Hepatocyte (in vitro differentiated cells): Measurements from ENCODE around the gene LRRC27. TPM values are rescaled to one million over a fixed set of nuclear protein-coding genes. Genes with fewer than 3 reads are reported as not detected.

ENCODE experiments used
- DNase-seq: peaks from one replicate; pipeline ENCODE4 v3.0.0-alpha.2; 2016; ENCODE audit warnings: low spot score
- H2AFZ ChIP-seq: fragments of 200-600 bp; sonication (generic); 2 replicates; pipeline ENCODE4 v1.6.0; 2016; ENCODE audit warnings: antibody characterized with exemption, mild to moderate bottlenecking
- H3K27ac ChIP-seq: fragments of 200-600 bp; sonication (generic); 2 replicates; pipeline ENCODE4 v1.5.1; 2016; ENCODE audit warnings: mild to moderate bottlenecking
- H3K27me3 ChIP-seq: fragments of 200-600 bp; sonication (generic); 2 replicates; pipeline ENCODE4 v1.6.1; 2016
- H3K36me3 ChIP-seq: fragments of 200-600 bp; sonication (generic); replicated peaks from 2 replicates; pipeline ENCODE4 v1.5.1; 2016; ENCODE audit warnings: low read depth; ENCODE audit not compliant: insufficient read depth
- H3K4me1 ChIP-seq: fragments of 200-600 bp; sonication (generic); 2 replicates; pipeline ENCODE4 v1.5.1; 2016; ENCODE audit warnings: mild to moderate bottlenecking, moderate library complexity; ENCODE audit not compliant: insufficient read depth
- H3K4me2 ChIP-seq: fragments of 200-600 bp; sonication (generic); 2 replicates; pipeline ENCODE4 v1.6.0; 2016
- H3K4me3 ChIP-seq: fragments of 200-600 bp; sonication (generic); 2 replicates; pipeline ENCODE4 v1.5.1; 2016; ENCODE audit warnings: mild to moderate bottlenecking
- H3K79me2 ChIP-seq: fragments of 200-600 bp; sonication (generic); 2 replicates; pipeline ENCODE4 v1.6.0; 2017; ENCODE audit warnings: mild to moderate bottlenecking
- H3K9me2 ChIP-seq: fragments of 200-600 bp; sonication (generic); replicated peaks from 2 replicates; pipeline ENCODE4 v1.6.0; 2017; ENCODE audit warnings: mild to moderate bottlenecking; ENCODE audit not compliant: insufficient read depth
- H3K9me3 ChIP-seq: fragments of 200-600 bp; sonication (generic); 2 replicates; pipeline ENCODE4 v1.5.1; 2016; ENCODE audit warnings: low read depth, mild to moderate bottlenecking
- H4K20me1 ChIP-seq: fragments of 200-600 bp; sonication (generic); 2 replicates; pipeline ENCODE4 v1.6.0; 2016; ENCODE audit warnings: mild to moderate bottlenecking; ENCODE audit not compliant: insufficient read depth, poor library complexity, severe bottlenecking
- CTCF ChIP-seq: fragments of 200-600 bp; sonication (generic); IDR thresholded peaks from 2 replicates; pipeline ENCODE4 v1.5.1; 2016; ENCODE audit warnings: antibody characterized with exemption, mild to moderate bottlenecking; ENCODE audit not compliant: poor library complexity
- EZH2 ChIP-seq: fragments of 200-600 bp; sonication (generic); IDR thresholded peaks from 2 replicates; pipeline ENCODE4 v1.6.1; 2016; ENCODE audit warnings: antibody characterized with exemption, mild to moderate bottlenecking, borderline replicate concordance
- EZH2phosphoT487 ChIP-seq: fragments of 200-600 bp; sonication (generic); IDR thresholded peaks from one replicate; pipeline ENCODE4 v1.6.1; 2018; ENCODE audit warnings: antibody characterized with exemption, mild to moderate bottlenecking, low read depth, moderate library complexity; ENCODE audit not compliant: unreplicated experiment, severe bottlenecking
- WGBS: methylation state at CpG from one replicate; pipeline ENCODE4 v1.1.6; 2016; ENCODE audit warnings: low lambda C conversion rate; ENCODE audit errors: missing lambda C conversion rate; 5-methylcytosine and 5-hydroxymethylcytosine counted together
- polyA plus RNA-seq: library from polyadenylated mRNA; unstranded; fragments of >200 nt; fragmentation: Nextera tagmentation; extraction: Ambion mirVana; gene quantifications from 2 replicates; pipeline ENCODE4 v1.2.1, GENCODE V29; 2016
- total RNA-seq: library from RNA; depleted of rRNA; stranded (reverse); fragments of >200 nt; gene quantifications from 2 replicates; pipeline ENCODE4 v1.2.3, GENCODE V29; 2014

Gene LRRC27
- total and polyA plus RNA-seq, 2 experiments from 2014 or later = 7.5 to 8.3 TPM

- 0% methylated on average over 7 of the region's 80 CpGs for WGBS
- Histone ChIP-seq H3K9me3 (no peaks in the 10 kb centered on the region), H3K4me3 (peak overlapping the region; percentile 45), H2AFZ (no peak overlapping the region), H4K20me1 (peaks cover 10% of the 10 kb centered on the region), H3K9me2 (no peaks in the 10 kb centered on the region), H3K79me2 (peaks cover 43% of the 10 kb centered on the region), H3K36me3 (no peaks in the 10 kb centered on the region), H3K27me3 (no peaks in the 10 kb centered on the region), H3K27ac (peak overlapping the region; percentile 96), H3K4me1 (peaks cover 42% of the 10 kb centered on the region), H3K4me2 (peak overlapping the region; percentile 100)
- peak; percentile 90 for DNase-seq
- no peak for TF ChIP-seq EZH2phosphoT487
- peak; percentile 24 for TF ChIP-seq CTCF
Observed at GRCh38 chr10:132396494-132397035, 64.6 kb downstream of the LRRC27 start.

DNA sequence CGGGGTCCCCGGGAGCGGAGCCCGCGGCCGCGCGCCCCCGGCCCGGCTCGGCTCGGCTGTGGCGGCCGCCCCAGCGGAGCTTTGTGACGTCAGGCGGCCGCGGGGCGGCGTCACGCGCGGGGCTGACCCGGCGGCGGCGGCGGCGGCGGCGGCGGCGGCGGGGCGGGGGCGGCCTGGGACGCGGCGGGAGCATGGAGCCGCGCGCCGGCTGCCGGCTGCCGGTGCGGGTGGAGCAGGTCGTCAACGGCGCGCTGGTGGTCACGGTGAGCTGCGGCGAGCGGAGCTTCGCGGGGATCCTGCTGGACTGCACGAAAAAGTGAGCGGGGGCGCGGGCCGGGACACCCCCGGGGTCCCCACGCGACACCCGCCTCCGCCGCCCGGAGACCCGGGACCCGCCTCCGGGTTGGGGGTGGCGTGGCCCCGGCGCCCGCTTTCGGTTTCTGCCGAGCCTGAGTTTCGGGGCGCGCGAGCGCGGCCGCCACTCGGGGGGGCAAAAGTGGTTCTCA lies 65.1 kb downstream of the LRRC27 start, which contains the start of gene PWWP2B:
Gene PWWP2B, plus strand, starts transcription at position 165 of the 506 bp plus-strand sequence. Its CDS starts 27 bp downstream, at position 192.
- Histone ChIP-seq H3K27me3 (no peaks in the 10 kb centered on the region), H3K79me2 (peaks cover 49% of the 10 kb centered on the region), H3K9me2 (no peaks in the 10 kb centered on the region), H4K20me1 (peaks cover 10% of the 10 kb centered on the region), H3K9me3 (no peaks in the 10 kb centered on the region), H3K4me2 (peak within 1 kb of the TSS; percentile 100), H3K4me1 (peaks cover 42% of the 10 kb centered on the region), H3K27ac (peak within 1 kb of the TSS; percentile 96), H3K4me3 (peak within 1 kb of the TSS; percentile 91), H2AFZ (peak within 1 kb of the TSS; percentile 63), H3K36me3 (no peaks in the 10 kb centered on the region)
- TF ChIP-seq EZH2phosphoT487 (no peak), CTCF (no peak), EZH2 (no peak)
- peak; percentile 85 for DNase-seq
- 3% methylated on average over 41 of the region's 86 CpGs for WGBS

DNA sequence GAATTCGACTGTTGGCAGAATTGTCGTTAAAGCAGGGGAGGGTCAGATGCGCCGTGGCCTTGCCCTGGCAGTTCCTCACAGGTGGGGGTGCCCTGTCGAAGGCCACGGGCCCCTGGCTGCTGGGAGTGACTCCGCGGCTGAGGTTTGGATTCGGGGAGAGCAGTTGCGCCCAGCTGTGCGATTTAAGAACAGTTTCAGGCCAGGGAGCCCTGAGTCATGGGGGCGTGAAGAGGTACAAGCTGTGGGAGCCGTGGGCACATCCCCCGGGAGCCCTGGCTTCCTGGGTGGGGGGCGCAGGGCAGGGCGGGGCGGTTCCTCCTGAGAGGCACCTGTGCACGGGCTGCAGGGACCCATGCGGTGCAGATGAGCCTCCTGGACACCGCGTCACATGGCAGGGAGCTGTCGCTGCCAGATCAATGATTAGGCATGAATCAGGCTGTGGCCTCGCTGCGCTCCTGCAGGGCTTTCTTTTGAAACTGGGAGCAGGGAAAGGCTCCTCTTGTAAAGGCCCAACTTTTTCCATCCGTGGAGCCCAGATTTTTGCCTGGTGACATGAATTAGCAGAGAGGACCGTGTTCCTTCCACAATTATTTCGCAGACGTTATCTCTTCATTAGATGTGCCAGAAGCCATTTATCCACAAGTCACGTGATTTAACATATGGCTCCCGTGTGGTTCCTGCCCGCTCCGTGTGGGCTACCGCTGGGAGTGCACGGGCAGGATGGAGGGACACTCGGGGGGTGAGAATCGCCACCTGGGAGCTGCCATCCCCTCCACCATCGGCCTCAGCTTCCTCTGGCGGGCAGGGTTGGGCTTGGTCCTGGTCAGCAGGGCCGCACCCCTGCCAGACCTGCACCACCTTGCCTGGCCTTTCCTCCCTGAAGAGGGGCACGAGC lies 65.9 kb downstream of the LRRC27 start:
- H3K9me3 ChIP-seq = no peaks in the 10 kb centered on the region
- H3K4me2 ChIP-seq = peak overlapping the region; percentile 99
- H3K27ac ChIP-seq = peak overlapping the region; percentile 95
- H3K36me3 ChIP-seq = no peaks in the 10 kb centered on the region
- peaks cover 57% of the 10 kb centered on the region for H3K79me2 ChIP-seq
- peaks cover 42% of the 10 kb centered on the region for H3K4me1 ChIP-seq
- WGBS = 33% methylated on average over 40 of the region's 40 CpGs
- TF ChIP-seq CTCF = no peak
- no peak for TF ChIP-seq EZH2
- TF ChIP-seq EZH2phosphoT487 = no peak
- peak overlapping the region; percentile 91 for H3K4me3 ChIP-seq
- peak; percentile 68 for DNase-seq
- H3K27me3 ChIP-seq = no peaks in the 10 kb centered on the region
- no peaks in the 10 kb centered on the region for H3K9me2 ChIP-seq
- peaks cover 10% of the 10 kb centered on the region for H4K20me1 ChIP-seq
- peak overlapping the region; percentile 63 for H2AFZ ChIP-seq
